Stomach (tissue), 4 donors: ENCODE measurements around the gene ESPN.
A peak's percentile ranks its signal among the peaks of the same experiment; 100 is the strongest.

Experiments used
- EP300 ChIP-seq: sonication (generic); formaldehyde crosslinking; IDR thresholded peaks from one replicate; pipeline ENCODE4 v1.6.1; 2017; ENCODE audit warnings: antibody characterized with exemption
- POLR2A ChIP-seq, 4 donors: fragments of 450-650 bp; IDR thresholded peaks; one replicate each; pipeline ENCODE4 v1.6.1; 2016; ENCODE audit warnings: antibody characterized with exemption in 4 of 4, control low read depth in 2 of 4, mild to moderate bottlenecking in 1 of 4, moderate library complexity in 1 of 4
- TF ChIP-seq, protein P1 (sequence below), 7 experiments: fragments of 450-650 bp in 4 of 7; fragments of 200-600 bp in 3 of 7; sonication (generic) in 3 of 7; IDR thresholded peaks; one replicate each; pipeline ENCODE4 v1.5.1; 2016 to 2019; ENCODE audit warnings: antibody characterized with exemption in 7 of 7, control low read depth in 2 of 7, mild to moderate bottlenecking in 1 of 7

- TF ChIP-seq, protein P1, sequence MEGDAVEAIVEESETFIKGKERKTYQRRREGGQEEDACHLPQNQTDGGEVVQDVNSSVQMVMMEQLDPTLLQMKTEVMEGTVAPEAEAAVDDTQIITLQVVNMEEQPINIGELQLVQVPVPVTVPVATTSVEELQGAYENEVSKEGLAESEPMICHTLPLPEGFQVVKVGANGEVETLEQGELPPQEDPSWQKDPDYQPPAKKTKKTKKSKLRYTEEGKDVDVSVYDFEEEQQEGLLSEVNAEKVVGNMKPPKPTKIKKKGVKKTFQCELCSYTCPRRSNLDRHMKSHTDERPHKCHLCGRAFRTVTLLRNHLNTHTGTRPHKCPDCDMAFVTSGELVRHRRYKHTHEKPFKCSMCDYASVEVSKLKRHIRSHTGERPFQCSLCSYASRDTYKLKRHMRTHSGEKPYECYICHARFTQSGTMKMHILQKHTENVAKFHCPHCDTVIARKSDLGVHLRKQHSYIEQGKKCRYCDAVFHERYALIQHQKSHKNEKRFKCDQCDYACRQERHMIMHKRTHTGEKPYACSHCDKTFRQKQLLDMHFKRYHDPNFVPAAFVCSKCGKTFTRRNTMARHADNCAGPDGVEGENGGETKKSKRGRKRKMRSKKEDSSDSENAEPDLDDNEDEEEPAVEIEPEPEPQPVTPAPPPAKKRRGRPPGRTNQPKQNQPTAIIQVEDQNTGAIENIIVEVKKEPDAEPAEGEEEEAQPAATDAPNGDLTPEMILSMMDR (IDR thresholded peaks at IDR 0.05): peak in 1 of 7 experiments; percentile 48
- TF ChIP-seq POLR2A (IDR thresholded peaks at IDR 0.05) (no peak), EP300 (no peak)
These were observed 39.9 kb downstream of the ESPN start for GRCh38 chr1:6464514-6464836.
